NCI-H510A treated with DMSO at 0.1 percent for 48 hours (cell line): ENCODE data around the gene BASP1.
"Not testable (repeated sequence)": the region's sequence is repeated elsewhere in the genome, so short reads cannot be mapped to it uniquely, and the experiment has no call there.

ENCODE experiments used
- DNase-seq: peaks from one replicate; lab custom pipeline; 2025; lab: John Stamatoyannopoulos, UW

Gene BASP1

DNA sequence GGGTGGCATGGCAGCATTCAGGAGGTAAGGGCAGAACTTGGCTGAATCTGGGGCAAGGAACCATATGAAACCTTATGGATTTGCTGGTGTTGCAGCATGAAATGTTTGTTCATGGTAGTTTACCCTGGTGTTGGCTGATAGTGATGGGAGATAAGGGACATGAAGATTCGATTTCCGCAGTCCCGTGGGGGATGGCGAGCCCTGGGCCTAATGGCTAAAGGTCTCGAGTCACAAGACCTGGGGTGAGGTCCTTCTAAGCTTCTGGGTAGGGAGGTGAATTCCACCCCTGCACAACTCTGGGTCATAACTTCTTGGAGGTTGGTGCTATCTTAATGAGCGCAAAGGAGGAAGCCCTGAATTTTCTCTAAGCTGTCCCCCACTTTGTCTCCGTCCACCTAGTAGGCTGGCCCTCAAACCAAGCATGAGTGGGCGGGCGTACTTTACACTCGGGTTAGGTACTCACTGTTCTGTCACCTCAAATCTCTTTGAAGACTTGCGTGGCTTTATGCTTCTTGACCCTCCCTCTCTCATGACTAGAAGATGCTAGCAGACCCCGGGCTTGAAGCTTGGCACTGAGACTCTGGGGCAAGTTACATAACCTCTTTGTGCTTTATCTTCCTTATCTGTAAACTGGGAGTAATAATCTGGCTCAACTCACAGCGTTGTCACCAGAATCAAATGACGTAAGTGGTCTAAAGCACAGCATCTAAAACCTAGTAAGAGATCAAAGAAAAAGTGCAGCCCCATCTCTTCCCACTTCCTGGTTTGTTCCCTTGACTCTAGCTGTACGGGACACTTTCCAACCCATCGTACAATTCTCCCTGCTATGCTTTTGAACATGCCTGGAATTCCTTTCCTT is 72.5 kb downstream of the BASP1 start:
- DNase-seq = no peak

- no peak for DNase-seq
Observed at GRCh38 chr5:17290540-17290974, 73.1 kb downstream of the BASP1 start.

GRCh38 chr5:17292434-17293015 is 75.1 kb downstream of the BASP1 start:
- no peak for DNase-seq

GRCh38 chr5:17294639-17295311 is 77.3 kb downstream of the BASP1 start:
- DNase-seq = no peak

GRCh38 chr5:17295671-17296070 is 78.2 kb downstream of the BASP1 start:
- DNase-seq = no peak

DNA sequence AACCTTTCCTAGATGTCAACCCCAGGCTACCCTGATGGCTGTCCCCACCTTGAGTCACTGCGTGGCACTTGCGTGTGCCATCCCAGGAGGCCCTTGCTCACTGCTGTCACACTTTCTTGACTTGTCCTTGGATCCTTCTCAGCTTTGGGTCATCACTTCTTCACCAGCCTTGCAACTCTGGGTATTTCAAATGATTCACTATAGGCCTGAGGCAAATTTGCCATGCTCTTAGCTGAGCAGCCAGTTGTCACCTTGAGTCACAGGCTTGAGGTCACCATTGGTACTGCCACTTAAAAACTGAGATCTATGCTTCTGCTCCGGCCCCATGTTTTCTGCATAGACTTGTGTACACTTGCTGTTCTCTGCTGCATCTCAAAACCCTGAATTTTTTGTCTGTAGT is 84.7 kb downstream of the BASP1 start:
- no peak for DNase-seq

- DNase-seq = no peak
Observed at GRCh38 chr5:17302604-17303003, 85.2 kb downstream of the BASP1 start.

DNA sequence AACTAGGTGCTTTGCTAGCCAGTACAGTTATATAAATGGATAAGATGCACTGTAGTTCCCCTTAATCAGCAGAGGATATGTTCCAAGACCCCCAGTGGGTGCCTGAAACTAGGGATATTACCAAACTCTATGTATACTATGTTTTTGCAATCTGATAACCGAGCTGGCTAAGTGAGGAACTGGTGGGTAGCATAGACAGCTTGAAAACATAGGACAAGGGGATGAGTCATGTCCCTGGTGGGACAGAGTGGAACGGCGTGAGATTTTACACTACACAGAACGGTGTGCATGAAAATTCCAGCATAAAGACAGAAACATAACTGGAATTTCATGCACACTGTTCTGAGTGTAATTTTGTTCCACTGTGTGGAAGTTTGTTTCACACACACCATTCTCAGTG is 86.9 kb downstream of the BASP1 start:
- no peak for DNase-seq

DNA sequence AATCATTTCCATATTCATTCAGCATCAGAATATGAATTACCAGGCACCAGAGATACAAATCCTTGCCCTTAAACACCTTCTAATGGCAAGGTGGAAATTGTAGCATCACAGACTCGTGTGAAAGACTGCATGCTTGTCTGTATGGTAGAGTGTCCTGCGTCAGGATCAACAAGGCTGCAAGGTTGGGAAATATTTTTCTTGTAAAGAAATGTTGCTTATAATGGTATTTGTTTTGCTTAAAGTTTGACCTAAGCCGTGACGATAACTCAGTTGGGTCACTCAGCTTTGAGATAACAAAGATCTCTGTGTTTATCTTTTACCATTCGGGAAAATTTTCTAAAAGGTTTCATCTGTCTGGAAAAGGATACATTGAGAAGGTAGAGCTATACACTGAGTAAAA is 87.6 kb downstream of the BASP1 start:
- DNase-seq = no peak

DNA sequence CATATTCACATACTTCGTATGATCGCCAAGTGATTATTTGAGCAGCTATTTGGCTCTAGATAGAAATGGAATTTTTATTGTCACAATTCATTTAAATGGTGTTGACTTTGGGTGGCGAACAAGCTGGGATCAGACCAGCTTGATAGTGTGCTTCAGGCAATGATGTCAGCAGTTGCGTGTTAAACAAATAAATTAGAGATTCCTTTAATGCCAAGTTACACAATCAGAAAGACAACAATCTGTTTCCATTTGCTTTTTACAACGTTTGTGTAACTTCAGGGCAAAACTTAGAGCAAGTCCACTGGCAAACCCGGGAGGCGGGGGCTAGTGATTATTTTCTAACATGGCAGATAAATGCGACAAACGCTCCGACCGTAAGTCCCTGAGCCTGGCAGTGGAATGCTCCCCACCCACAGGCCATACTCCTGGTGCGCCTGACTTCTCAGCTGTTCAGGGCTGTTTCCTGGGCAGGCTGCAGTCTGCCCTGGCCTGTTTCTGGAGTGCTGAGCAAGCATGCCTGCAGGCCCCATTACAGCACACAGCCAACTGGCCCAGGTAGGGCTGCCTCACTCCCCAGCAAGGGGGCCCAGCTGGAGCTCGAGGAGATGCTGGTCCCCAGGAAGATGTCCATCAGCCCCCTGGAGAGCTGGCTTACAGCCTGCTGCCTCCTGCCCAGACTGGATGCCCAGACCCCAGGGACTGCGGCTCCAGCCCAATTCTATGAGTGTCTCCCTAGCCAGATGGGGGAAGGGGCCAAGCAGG is 88.7 kb downstream of the BASP1 start:
- DNase-seq = no peak

DNA sequence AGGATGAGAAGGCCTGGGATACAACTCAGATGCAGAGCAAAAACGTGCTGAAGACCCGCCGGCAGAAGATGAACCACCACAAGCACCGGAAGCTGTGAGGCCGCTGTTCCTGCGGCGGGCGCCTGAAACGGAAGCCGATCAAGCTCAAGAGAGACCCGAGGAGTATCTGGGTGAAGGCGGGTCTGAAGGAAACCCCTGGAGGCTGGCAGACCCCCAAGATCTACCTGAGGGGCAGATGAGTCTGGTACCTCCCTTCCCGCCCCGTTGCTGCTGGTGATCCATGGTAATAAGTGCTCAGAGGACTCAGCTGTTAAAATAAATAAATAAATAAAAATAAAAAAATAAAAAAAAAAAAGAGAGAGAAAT is 89.3 kb downstream of the BASP1 start:
- DNase-seq = no peak

GRCh38 chr5:17307440-17307839 is 90.0 kb downstream of the BASP1 start:
- DNase-seq = not testable (repeated sequence)

GRCh38 chr5:17308326-17309065 is 91.1 kb downstream of the BASP1 start:
- DNase-seq = no peak

DNA sequence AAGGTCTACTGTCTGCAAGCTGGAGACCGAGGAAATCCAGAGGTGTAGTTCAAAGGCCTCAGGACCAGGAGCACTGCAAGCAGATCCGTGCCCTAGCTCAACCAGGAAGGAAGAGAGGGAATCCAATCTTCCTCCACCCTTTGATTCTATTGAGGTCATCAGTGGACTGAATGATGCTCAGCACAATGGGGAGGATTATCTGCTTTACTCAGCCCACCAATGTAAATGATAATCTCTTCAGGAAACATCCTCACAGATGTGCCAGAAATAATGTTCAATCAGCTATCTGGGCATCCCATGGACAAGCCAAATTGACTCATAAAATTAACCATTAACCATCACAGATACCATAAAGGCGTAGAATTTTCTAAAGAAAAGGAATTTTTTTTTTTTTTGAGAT is 92.0 kb downstream of the BASP1 start:
- DNase-seq = no peak

- not testable (repeated sequence) for DNase-seq
Observed at GRCh38 chr5:17310502-17310901, 93.1 kb downstream of the BASP1 start.

DNA sequence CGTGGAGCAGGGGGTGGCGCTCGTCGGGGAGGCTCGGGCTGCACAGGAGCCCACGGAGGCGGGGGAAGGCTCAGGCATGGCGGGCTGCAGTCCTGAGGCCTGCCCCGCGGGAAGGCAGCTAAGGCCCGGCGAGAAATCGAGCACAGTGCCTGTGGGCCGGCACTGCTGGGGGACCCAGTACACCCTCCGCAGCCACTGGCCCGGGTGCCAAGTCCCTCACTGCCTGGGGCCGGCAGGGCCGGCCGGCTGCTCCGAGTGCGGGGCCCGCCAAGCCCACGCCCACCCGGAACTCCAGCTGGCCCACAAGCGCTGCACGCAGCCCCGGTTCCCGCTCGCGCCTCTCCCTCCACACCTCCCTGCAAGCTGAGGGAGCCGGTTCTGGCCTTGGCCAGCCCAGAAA is 94.4 kb downstream of the BASP1 start:
- DNase-seq = not testable (repeated sequence)

GRCh38 chr5:17312358-17312757 is 94.9 kb downstream of the BASP1 start:
- DNase-seq = no peak

DNA sequence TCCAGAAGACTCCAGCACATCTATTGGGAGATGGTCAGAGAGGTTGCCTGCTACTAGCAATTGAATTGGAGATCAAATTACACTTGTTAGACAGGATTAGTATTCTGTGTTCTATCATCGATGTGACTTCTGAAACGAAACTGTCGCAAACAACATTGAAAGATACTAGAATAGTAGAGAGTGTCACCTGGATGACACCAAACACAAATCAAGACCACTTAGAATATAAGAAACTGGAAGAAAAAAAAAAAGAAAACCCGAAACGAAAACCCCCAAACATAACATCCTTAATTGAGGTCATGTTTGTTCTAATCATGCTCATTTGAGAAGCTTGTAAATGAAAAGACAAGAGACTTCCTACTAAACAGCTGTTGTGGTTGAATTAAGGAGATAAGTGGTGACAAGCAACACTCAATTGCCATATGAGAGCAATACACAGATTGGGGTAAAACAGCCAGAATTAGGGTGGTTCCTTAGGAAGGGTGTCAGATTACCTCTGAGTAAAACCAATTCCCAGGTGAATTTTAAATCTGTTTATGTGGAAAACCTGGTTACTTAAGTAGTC is 97.6 kb downstream of the BASP1 start:
- peak; percentile 55 for DNase-seq

DNA sequence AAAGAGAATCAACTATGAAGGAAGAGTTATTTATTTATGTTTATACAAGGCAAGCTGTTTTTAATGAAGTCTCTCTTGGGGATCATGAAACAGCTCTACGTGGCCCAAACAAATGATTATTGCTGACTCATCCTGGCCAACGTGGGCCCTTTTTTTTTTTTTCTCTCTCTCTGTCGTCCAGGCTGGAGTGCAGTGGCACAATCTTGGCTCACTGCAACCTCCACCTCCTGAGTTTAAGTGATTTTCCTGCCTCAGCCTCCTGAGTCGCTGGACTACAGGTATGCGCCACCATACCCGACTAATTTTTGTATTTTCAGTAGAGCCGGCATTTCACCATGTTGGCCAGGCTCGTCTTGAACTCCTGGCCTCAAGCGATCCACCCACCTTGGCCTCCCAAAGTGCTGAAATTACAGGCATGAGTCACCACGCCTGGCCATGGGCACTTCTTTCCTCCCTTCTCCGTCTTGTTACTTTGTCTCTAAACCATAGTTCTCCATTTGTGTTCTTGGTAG is 98.3 kb downstream of the BASP1 start:
- DNase-seq = no peak

DNA sequence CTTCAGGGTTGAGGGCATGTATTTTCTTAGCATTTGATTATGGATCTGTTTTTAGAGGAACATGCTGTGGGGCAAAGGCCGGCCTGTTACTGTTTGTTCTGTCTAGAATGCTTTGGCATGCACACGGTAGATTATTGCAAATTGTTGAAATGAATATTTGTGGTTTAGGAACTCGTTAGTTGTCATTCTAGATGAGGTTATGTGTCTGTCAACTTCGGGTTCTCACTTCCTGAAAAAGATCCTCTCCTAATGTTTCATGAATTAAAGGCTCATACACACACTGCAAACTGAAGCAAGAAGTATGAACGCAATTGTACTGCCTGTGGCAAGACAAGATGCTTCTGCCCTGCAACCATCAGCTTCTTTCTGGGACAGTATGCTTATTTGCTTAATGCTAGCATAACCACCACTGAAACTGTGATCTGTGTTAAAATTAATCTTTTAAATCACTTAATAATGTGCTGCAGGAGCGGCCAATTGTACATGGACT is 99.6 kb downstream of the BASP1 start:
- DNase-seq = no peak

GRCh38 chr5:17317473-17317872 is 100.0 kb downstream of the BASP1 start:
- no peak for DNase-seq
